Coronary artery (tissue), 2 donors: Measurements from ENCODE around the gene STXBP4.

Experiments
- DNase-seq: peaks from one replicate; pipeline ENCODE4 v3.0.0-alpha.2; 2017; ENCODE audit warnings: low spot score
- H3K27ac ChIP-seq, 2 donors: fragments of 200-600 bp; sonication (generic); one replicate each; pipeline ENCODE4 v1.5.1; 2016 to 2019
- H3K4me3 ChIP-seq: fragments of 200-600 bp; sonication (generic); 2 replicates; pipeline ENCODE4 v1.5.1; 2016; ENCODE audit warnings: mild to moderate bottlenecking, moderate library complexity
- CTCF ChIP-seq: fragments of 200-600 bp; sonication (generic); IDR thresholded peaks from one replicate; pipeline ENCODE4 v1.5.1; 2019; ENCODE audit warnings: antibody characterized with exemption

STXBP4 gene

DNA sequence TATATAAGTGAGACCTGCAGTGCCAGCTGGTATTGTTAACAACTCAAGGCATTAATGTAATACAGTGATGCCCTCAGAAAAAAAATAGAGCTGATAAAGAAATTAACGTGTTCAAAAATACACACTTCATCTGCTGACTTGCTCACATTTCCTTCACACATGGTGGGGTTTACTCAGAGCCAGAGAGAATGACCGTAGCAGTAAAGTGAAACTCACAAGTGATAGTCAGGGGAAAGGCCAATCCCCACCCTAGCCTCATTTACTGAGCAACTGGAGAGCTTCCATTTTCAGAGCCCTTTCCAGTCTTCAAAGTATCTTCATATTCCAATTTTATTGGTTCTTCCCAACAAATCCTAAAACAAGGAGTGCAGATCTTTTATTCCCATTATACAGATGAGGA lies 222.2 kb downstream of the STXBP4 start:
- no peak for DNase-seq
- Histone ChIP-seq H3K4me3 (no peak overlapping the region), H3K27ac (no peak overlapping the region)
- TF ChIP-seq CTCF, result no peak

DNA sequence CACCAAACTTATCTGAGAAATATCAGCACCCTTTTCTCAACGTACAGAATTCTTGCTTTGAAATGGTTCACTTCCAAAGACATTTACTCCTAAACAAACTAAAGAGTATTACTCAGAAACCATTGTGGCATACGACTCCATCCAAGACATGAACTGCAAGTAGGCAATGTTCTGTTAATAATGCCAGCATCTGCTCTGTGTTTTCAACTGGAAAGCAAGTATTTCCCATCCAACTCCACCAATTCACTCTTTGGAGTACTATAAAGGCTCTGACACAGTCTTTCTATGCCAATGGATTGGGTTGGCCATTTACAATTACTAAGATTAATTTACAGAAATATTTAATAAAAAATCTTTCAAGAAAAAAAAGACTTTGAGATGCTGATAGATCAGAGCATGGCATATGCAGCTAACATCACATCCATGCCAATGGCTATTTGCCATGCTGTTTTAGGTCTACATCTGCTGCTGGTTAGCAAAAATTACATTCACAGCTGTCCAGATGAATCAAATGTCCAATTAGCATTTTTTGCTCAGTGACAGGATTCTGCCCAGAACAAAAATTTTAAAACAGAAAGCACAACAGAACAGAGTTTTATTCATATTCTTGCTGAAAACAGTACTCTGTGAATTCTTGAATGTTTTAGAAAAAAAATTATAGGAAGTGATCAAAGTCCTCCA lies 230.3 kb downstream of the STXBP4 start:
- Histone ChIP-seq H3K27ac (no peak overlapping the region), H3K4me3 (no peak overlapping the region)
- no peak for TF ChIP-seq CTCF
- DNase-seq, result no peak

DNA sequence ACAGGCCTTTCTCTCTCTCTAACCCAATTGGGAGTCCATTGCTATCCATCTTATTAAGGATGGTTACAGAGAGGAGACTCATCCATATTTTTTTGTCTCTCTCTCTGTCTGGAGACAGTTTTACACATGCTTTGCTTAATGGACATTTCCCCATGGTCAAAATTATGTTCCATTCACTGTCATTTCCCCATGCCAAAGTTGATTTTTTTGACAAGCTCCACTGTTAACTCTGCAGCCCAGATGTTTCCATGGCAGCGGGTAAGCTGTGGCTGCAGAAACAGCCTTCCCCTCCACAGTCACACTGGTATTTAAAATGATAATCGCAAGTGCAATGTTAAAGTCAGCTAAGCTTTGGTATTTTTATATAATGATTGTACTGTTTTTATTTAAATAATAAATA lies 232.3 kb downstream of the STXBP4 start:
- TF ChIP-seq CTCF, result no peak
- Histone ChIP-seq H3K27ac (no peak overlapping the region), H3K4me3 (no peak overlapping the region)
- DNase-seq, result no peak

GRCh38 chr17:55201308-55201932 lies 232.9 kb downstream of the STXBP4 start:
- DNase-seq, result no peak
- no peak for TF ChIP-seq CTCF
- Histone ChIP-seq H3K27ac (no peak overlapping the region), H3K4me3 (no peak overlapping the region)

GRCh38 chr17:55202896-55203295 lies 234.3 kb downstream of the STXBP4 start:
- no peak overlapping the region for H3K4me3 ChIP-seq
- TF ChIP-seq CTCF, result no peak
- H3K27ac ChIP-seq, result no peak overlapping the region
- DNase-seq, result no peak

GRCh38 chr17:55208078-55208812 lies 239.7 kb downstream of the STXBP4 start:
- H3K27ac ChIP-seq, result no peak overlapping the region
- DNase-seq, result no peak
- no peak for TF ChIP-seq CTCF
- no peak overlapping the region for H3K4me3 ChIP-seq
